Liver (tissue), 3 donors: ENCODE data around the gene ZAR1.

ENCODE experiments used
- HNF4A ChIP-seq, 2 donors: conservative IDR thresholded peaks; 2 replicates each; pipeline ENCODE4 v1.6.1; 2016; ENCODE audit warnings: antibody characterized with exemption in 2 of 2, mild to moderate bottlenecking in 2 of 2
- JUND ChIP-seq, 2 donors: IDR thresholded peaks; 2 replicates each; pipeline ENCODE4 v1.6.1; 2016; ENCODE audit warnings: antibody characterized with exemption in 2 of 2
- TAF1 ChIP-seq: conservative IDR thresholded peaks from 2 replicates; pipeline ENCODE4 v1.6.1; 2016; ENCODE audit warnings: antibody characterized with exemption, mild to moderate bottlenecking
- YY1 ChIP-seq: IDR thresholded peaks from 2 replicates; pipeline ENCODE4 v1.6.1; 2016; ENCODE audit warnings: antibody characterized with exemption, mild to moderate bottlenecking
- TF ChIP-seq, protein P1 (sequence below): fragments of 150-350 bp; IDR thresholded peaks from 2 replicates; pipeline ENCODE4 v1.5.1; 2017; ENCODE audit warnings: improper control_type of control experiment, low read depth, low read length; ENCODE audit not compliant: missing input control
- TF ChIP-seq, protein P2 (sequence below): IDR thresholded peaks from 2 replicates; pipeline ENCODE4 v1.6.1; 2016; ENCODE audit warnings: antibody characterized with exemption, mild to moderate bottlenecking
- donor health status: healthy.
- donor health status: healthy.

DNA sequence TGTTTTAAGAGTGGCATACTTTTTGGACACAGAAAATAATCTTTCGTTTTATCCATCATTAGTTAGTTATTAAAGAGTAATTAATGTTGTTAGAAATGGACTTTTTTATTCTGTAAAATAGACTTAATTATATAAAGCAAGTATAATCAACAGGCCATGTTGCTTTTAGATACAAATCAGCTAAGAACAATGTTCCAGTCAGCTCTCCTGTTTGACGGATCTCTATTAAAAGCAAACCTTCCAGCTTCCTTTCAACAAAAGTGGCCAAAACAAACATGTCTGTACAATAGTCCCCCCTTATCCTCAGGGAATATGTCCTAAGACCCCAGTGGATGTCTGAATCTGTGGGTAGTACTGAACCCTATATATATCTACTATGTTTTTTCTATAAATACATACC lies 11.8 kb upstream of the ZAR1 start:
- TF ChIP-seq, protein P1, sequence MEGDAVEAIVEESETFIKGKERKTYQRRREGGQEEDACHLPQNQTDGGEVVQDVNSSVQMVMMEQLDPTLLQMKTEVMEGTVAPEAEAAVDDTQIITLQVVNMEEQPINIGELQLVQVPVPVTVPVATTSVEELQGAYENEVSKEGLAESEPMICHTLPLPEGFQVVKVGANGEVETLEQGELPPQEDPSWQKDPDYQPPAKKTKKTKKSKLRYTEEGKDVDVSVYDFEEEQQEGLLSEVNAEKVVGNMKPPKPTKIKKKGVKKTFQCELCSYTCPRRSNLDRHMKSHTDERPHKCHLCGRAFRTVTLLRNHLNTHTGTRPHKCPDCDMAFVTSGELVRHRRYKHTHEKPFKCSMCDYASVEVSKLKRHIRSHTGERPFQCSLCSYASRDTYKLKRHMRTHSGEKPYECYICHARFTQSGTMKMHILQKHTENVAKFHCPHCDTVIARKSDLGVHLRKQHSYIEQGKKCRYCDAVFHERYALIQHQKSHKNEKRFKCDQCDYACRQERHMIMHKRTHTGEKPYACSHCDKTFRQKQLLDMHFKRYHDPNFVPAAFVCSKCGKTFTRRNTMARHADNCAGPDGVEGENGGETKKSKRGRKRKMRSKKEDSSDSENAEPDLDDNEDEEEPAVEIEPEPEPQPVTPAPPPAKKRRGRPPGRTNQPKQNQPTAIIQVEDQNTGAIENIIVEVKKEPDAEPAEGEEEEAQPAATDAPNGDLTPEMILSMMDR = no peak
- TF ChIP-seq TAF1 (no peak), HNF4A (conservative IDR thresholded peaks at IDR 0.05) (no peak), JUND (IDR thresholded peaks at IDR 0.05) (no peak), YY1 (no peak)
- TF ChIP-seq, protein P2, sequence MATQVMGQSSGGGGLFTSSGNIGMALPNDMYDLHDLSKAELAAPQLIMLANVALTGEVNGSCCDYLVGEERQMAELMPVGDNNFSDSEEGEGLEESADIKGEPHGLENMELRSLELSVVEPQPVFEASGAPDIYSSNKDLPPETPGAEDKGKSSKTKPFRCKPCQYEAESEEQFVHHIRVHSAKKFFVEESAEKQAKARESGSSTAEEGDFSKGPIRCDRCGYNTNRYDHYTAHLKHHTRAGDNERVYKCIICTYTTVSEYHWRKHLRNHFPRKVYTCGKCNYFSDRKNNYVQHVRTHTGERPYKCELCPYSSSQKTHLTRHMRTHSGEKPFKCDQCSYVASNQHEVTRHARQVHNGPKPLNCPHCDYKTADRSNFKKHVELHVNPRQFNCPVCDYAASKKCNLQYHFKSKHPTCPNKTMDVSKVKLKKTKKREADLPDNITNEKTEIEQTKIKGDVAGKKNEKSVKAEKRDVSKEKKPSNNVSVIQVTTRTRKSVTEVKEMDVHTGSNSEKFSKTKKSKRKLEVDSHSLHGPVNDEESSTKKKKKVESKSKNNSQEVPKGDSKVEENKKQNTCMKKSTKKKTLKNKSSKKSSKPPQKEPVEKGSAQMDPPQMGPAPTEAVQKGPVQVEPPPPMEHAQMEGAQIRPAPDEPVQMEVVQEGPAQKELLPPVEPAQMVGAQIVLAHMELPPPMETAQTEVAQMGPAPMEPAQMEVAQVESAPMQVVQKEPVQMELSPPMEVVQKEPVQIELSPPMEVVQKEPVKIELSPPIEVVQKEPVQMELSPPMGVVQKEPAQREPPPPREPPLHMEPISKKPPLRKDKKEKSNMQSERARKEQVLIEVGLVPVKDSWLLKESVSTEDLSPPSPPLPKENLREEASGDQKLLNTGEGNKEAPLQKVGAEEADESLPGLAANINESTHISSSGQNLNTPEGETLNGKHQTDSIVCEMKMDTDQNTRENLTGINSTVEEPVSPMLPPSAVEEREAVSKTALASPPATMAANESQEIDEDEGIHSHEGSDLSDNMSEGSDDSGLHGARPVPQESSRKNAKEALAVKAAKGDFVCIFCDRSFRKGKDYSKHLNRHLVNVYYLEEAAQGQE = no peak
